SW 1271 (cell line): ENCODE data around the gene PTPRO.

Source experiments
- DNase-seq, 2 experiments: peaks; one replicate each; lab custom pipeline; 2025; lab: John Stamatoyannopoulos, UW

The PTPRO gene

DNA sequence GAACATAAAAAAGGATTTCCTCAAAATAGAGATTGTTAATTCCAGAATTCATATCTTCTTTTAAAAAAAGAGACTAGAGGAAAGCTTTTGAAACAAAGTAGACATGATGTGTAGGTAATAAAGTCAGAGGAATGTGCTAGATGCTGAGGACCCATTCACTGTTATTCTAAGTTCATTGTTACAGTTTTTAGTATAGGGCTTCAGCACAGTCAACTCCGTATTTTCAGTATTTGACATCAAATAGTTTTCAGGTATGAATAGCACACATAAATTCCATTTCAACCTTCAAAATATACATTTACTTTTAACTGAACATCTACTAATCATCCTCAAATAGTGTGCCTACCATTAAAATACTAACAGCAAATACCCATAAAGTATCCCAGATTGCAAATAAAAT is 239.1 kb downstream of the PTPRO start:
- no peak for DNase-seq

DNA sequence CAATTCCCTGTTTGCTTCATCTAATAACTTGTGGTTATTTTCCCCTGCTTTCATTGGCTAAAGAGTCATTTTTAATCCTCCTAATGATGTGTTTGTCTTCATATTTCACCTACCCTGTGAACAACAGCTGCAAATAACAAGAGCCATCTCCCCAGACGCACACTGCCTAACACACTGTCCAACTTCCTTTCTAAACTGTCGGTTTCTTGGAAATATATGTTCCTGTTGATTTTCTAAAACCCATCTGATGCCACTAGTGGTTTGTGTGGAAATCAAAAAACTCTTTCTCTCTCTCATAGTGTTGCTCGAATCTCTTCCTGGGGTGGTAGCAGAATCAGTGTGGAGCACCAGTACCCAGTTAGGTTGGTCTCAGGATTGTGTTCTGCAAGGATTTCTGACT is 240.0 kb downstream of the PTPRO start:
- no peak for DNase-seq

DNA sequence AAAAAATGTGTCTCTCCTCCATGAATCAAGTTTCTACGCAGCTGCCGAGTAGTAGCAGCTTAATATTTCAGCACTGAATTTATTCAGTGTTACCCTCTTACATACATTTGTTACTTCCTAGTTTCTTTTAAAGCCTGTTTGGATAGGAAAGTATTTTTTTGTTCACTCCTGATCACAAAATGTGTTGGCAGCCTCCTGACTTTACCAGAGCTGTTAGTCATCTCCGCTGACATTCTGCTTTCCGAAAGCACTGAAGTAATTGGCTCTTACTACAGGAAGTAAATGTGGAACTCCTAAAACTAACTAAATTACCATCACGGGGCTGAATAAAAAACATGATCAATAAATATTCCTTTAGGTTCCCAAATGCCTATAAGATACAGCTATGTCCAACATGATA is 241.4 kb downstream of the PTPRO start:
- no peak for DNase-seq

DNA sequence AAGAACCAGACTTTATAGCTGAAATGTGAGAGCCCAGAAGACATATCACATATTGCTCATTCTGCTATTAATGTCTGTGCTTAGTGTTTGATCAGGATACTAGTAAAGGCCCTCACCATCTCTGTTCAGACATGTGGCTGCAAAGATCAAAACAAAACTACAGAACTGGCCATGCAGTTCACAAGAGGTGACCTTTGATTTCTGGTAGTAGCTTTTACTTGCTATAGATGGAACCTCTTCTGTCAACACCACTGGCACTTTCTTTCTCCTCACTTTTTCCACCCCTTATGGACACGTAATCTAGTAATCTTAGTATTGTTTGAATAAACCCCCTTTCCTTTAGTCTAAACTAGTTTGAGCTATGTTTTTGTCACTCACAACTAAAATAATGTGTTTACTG is 252.0 kb downstream of the PTPRO start:
- no peak for DNase-seq

DNA sequence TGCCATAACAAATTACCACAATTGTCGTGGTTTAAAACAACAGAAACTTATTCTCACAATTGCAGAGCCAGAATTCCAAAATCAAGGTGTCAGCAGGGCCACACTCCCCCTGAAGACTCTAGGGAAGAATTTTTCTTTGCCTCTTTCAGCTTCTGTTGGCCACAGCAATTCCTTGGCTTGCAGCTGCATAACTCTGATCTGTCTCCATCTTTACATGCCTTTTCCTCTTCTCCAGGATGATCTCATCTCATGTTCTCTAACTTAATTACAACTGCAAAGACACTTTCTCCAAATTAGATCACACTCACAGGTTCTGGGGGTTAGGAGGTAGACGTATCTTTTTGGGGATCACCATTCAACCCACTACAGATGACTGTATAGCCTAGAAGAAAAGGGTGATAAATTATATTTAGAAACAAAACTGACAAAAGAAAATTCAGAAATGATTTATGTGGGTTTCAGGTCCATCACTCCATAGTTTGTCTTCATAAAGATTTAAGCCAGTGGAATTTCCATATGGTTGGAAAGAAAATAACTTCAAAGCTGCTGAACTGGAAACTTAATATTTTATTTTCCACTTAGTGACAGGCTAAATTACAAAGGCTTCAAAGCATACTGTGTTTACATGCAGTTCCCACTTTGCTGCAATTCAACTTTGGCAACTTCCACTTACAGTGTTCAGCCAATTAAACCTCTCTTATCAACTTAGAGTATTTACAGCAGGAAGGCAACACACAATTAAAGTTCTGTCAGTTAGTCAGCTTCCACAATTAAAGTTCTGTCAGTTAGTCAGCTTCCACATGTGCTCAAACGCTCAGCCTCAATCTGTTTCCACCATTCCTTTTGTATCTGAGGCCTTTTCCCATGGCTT is 253.6 kb downstream of the PTPRO start:
- DNase-seq = no peak

DNA sequence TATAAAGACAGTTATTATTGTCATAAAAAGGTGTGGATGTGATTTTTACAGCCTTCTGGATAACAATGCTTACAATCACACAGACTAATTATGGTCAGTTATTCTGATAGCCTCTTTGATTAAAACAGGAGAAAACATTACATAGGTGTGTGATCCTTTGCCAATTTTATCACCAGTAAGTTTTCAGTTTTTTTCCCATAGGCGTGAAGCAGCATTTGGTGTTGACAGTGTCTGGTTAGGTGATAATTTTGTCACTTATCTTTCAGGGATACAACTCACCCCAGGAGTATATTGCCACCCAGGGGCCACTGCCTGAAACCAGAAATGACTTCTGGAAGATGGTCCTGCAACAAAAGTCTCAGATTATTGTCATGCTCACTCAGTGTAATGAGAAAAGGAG is 258.1 kb downstream of the PTPRO start:
- no peak for DNase-seq

DNA sequence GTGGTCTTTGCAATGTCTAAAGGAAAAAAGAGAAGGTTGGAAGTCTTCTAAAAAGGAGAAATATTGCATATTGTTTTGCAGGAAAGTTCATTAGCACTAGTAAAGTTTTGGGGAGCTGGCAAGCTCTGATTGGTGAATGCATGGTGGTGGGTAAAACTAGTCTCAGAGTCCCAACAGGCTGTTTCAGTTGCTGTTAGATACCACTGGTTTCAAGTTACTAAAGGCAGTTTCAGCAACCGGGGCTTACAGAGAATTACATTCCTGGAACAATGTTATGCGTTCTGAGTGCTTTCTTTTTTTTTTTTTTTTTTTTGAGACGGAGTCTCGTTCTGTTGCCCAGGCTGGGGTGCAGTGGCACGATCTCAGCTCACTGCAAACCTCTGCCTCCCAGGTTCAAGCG is 258.7 kb downstream of the PTPRO start:
- DNase-seq = no peak

DNA sequence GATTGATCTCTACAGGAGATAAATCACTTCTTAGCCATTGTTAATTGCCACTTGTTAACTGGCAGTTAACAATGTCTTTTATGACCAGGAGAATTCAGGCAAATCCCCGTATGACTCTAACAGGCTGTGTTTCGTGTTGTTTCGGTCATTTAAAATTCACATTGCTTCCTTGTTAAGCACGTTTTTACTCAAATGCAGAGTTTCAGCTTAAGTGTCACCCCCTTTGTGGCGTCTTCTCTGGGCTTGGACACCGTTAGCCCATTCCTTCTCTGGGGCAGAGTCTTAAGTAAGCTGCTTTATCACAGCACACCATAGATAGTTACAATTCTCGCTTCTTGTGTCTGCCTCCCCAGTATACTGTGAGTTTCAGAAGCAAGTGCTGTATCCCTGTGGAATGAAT is 261.5 kb downstream of the PTPRO start:
- no peak for DNase-seq

DNA sequence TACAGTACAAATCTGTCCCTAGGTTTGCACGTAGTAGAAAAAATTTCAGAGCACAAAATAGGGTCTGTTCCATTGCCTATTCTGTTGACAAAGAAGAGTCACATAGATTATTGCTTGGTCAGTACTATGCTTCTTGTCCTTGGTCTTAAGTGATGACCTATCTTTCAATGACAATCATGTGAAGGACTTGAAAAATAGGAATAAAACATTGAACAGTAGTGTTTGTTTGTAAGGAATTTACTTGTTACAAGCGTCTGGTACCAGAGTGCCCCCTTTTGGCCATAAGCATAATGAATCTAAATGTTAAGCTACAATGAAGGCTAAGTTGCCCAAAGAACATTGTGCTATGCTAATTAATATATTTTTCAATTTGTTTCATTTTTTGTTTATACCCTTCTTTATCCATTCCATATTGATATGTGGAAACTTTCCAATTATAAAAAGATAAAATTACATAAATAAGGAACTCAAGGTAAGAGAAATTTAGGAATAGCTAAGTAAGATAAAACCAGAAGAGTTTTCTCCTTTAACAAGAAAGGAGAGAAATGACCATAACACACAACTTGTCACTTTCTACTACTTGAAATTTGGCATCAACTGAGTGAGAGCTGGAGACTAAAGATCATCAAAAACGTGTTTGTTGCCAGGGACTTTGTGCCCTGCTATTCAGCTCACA is 262.2 kb downstream of the PTPRO start:
- peak in 1 of 2 experiments; percentile 66 for DNase-seq

DNA sequence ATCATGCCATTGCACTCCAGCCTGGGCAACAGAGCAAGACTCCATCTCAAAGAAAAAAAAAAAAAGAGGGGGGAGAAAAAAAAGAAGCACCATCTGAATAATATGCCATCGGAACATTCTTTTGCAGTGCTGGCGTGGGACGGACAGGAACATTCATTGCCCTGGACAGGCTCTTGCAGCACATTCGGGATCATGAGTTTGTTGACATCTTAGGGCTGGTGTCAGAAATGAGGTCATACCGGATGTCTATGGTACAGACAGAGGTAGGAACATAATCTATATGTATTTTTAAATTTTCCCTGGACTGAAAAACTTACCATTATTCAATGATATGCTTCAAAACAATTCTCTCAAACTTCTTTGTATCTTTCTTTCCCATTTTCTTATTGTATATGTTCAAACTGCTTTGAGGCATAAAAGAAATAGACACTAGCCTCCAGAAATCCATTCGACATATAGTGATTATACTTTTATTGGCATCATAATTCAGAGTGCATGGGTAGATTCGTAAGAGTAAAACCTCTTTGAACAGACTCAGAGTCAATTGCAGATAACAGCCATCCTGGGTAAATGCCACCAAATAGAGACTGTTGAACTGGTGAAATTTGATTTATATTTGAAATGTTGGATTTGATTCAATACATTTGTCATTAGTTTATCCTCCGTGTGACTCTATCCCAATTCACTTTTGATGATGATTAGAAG is 267.2 kb downstream of the PTPRO start:
- no peak for DNase-seq

DNA sequence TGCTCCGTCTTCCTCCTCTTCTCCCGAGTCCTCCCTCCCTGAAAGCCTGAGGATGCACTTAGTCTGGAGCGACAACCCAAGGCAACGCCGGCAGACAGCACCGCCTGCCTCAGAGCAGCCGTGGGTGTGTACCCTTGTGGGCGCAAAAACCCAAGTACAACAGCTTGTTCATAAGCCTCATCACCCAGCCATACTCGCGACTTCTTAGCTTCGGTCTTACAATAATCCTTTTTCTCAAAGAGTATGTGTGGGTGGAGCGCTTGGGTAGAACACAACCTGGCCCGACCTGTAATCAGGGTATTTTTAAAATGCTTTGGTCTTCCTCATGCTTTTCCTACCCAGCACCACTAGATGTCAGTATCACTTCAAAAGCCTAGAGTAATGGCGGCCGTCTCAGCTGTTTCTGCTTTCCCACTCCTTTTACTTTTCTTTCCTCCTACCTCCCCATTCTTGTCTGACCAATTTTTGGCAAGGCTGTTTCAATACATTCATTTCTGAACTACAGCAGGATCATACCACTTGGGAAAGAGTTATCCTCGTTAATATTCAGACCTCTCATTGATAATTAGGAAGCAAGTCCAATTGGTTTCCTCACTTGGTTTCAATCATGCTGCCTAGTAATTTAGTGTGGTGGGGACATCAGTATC is 268.0 kb downstream of the PTPRO start:
- peak; percentile 59 to 82 for DNase-seq

DNA sequence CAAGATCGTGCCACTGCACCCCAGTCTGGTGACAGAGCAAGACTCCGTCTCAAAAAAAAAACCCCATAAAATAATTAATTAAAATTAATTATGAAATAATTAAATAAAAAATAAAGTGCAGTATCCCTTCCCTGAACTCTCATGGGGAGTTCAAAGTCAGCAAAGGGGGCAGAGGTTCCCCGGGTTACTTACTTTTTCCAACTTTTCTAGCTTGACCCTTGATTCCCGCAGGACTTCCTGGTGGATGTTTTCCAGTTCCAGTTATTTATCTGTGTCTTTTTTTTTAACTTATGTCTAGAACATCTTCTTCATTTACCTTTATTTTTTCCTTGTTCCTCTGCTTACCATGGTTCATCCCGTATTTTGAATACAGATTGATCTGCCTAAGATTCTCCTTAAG is 269.5 kb downstream of the PTPRO start:
- no peak for DNase-seq

DNA sequence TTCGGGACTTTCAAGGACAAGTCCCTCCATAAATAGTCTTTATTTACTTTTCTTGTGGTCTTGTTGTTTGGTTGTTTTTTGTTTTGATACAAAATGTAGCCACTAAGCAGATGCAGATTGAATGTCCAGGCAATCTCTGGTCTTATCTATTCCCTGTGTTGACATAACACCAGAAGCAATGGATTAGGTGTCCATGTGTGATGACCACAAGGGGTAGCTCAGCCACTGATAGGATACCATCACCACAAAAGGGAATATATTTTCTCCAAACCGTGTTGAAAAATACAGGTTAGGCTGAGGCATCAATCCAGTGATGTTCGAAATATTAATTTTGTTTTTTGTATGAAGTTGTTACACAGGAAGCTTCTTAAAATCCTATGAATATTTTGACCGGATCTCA is 270.6 kb downstream of the PTPRO start:
- peak in 1 of 2 experiments; percentile 13 for DNase-seq

DNA sequence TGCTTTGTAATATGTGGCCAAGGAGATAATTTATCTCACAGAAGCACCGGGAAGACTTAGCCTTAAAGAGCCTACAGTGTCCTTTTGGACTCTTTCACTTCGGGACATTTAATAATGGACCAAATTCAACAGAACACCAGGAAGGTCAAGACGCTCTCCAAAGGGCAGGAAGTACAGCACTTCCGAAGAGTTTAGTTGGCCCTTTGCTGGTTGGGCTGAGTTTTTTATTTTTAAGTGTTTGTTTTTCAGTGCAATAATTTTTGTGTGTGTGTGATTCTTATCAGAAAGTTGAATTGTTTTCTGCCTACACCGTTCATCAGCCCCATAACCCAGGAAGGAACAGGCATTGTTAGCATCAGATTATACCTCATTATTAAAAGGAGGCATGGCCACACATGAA is 273.9 kb downstream of the PTPRO start:
- DNase-seq = no peak

DNA sequence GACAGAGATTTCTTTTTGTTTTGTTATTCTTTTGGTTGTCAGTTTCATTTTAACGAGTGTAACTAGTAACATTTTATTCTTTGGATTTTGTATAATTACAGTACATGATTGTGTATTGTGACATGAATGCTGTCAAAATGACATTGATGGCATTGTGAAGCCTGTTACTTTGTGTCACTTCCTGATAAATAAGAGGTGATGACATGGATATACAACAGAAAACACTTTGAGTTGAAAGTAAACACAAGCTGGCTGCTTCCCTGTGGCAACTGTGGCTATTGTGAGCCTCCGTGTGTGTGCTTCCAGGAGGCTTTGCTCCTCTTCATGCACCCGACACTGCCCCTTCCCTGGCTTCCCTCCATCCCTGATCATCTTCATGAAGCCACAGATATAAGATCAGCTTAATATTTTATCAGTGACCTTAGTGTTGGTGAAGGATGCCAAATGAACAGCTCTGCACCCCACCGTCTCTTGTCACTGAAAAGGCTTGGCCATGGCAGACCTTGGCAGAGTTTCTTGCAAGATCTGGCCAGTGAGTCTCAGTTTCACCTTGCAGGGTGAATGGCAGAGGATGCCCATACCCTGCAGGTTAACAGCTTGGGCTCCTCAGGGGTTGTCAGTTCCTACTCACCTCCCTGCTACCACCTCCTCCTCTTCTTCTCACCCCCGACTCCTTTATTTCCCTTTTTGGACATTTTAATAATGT is 275.0 kb downstream of the PTPRO start:
- no peak for DNase-seq

DNA sequence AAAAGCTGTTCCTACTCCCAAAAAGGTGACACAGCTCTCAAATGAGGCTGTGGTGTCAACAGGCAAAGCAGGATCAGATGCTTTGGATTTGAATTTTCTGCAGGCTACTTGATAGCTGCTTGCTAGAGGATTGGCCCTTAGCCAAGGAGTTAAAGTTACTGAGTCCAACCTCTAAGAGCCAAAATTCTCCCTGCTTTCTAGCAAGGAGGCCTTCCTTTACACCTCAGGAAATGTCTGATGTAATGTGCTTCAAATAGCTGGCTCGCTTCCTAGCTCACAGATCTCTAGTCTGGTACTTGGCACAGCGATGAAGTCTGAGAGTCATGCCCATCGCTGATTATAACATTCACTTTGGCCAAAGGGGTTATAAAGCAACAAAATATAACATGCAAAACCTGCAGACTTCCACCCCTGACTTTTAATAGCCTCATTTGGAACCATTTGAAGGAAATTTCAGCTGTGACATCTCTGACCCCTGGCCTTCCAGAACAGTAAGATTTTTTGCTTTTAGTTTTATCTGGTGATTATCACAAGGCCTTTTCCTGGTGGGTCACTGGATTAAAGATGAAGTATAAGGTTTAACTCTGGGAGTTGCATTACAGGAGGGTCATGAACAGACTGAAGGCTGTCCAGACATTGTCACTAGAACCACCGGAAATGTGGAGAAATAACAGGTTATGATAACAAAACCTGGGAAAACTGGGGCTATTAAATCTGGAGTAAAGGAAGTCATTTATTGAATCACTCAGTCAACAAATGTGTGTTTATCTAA is 277.1 kb downstream of the PTPRO start:
- no peak for DNase-seq

DNA sequence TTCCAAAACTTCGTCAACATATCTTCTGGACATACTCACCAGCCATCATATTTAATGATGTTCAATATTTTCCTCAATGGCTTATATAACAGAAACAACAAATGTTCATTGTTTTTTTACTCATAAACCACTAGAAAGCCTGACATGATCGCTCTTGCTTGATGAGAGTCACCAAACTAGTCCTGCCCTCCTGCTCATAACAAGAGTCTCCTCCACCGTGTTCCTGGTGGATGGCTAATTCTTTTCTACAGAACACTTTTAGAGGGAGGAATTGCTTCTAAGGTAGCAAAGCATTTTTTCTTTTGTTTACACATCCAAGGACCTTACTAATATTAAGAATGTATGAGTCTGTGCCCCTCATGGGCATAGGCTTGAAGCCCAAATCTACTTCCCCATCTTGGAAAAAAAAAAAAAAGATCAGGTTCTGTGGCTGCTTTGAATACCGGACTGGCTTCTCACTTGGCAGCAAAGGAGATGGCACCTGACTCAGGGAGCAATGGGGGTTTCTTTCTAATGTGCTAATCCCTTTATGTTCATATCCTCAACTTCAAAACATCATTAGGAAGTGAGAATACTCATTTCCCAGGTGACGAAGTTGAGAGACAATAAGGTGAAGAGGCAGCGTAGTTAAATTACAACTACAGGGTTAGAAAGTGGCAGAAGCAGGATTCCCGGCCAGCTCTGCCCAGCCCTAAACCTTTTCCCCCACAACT is 278.1 kb downstream of the PTPRO start:
- DNase-seq = no peak

DNA sequence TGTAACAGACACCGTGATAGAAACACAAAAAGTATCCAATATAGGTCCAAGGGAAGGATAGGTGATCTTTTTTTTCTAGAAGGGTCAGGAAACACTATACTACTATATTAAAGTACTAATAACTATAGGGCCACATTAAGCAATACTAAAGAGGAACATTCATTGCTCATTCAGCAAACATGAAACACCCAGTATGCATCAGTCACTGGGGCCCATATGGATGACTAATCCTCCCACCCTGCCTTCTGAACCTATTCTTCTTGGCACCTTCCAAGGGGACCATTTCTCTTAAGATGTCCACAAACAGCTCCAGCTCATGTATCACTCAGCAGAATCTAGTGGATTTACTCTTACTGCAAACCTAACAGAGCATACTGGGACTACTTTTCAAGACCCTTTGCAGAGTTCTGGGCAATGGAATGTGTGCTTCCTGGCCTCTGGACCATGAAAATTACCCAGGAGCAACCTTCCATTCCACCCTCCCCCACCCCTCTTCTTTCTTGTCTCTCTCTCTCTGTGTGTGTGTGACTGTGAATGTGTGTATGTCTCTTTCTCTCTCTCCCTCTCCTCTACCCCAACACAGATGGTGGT is 279.0 kb downstream of the PTPRO start:
- DNase-seq = no peak

DNA sequence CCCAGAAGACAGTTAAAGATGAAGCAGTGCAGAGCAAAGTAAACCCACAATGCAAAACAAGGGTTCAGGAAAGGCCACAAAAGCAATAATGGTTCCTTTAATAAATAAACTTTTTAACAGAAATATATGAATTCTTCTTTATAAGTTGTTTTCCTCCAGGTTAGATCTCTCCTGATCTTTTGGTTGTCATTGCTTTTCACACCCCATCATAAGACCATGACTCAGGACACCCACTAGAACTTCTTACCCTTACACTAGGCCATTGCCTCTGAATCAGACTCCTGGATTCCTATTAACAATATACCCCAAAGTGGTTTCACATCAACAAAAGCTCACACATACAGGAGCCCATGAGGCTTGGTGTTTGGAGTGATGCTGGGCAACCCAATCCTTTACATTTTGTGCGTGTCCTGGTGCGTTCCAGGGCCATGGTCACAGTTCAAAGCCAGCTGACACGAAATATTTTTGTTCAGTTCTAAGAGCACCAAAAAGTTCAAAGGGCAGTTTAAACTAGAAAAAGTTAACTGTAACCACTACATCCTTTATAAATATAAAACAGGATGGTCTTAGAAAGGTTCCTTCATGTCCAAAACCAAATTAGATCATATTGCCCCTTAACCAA is 279.9 kb downstream of the PTPRO start:
- no peak for DNase-seq
